Measurements from ENCODE around the gene PKN2. TPM values are rescaled to one million over a fixed set of nuclear protein-coding genes. Genes with fewer than 3 reads are reported as not detected.

Gene PKN2
- total RNA-seq, 1 experiment from 2014 or later: 32.5 TPM

DNA sequence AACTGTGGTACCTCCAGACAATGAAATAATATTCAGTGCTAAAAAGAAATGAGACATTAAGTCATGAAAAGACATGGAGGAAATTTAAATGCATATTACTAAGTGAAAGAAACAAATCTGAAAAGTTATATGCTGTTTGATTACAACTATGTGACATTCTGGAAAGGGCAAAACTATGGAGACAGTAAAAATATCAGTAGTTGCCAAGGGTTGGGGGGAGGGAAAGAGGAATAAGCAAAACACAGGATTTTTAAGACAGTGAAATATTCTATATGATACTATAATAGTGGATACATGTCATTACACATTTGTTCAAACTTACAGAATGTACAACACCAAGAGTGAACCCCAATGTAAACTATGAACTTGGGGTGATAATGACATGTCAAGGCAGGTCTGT lies 38.2 kb upstream of the PKN2 start:
- no peak overlapping the region for H2BK120ac ChIP-seq (ENCODE audit: low read depth, low read length, poor library complexity, severe bottlenecking)
- no peak overlapping the region for H2AK5ac ChIP-seq (ENCODE audit: insufficient read length, low read length)
- no peaks in the 10 kb centered on the region for H3K79me1 ChIP-seq (ENCODE audit: insufficient read depth, low read depth, low read length, poor library complexity, severe bottlenecking)
- H3K27me3 ChIP-seq (ENCODE audit: insufficient read depth, low read length): no peaks in the 10 kb centered on the region
- Mint-ChIP-seq H3K9me3 (no peaks in the 10 kb centered on the region), H3K27ac (no peak overlapping the region), H3K36me3 (ENCODE audit: insufficient read depth in 1 of 3, low read depth in 3 of 3) (no peaks in the 10 kb centered on the region), H3K4me1 (peaks cover 31 to 38% of the 10 kb centered on the region in 2 experiments), H3K4me3 (no peak overlapping the region), H3K27me3 (ENCODE audit: low read depth) (no peaks in the 10 kb centered on the region)
- no peak overlapping the region for H2BK20ac ChIP-seq (ENCODE audit: low read depth, low read length, poor library complexity, severe bottlenecking)
- H3K27ac ChIP-seq (ENCODE audit: insufficient read length, low read depth, low read length): no peak overlapping the region
- no peak overlapping the region for H4K91ac ChIP-seq (ENCODE audit: insufficient read length, low read depth, low read length)
- no peak overlapping the region for H3K18ac ChIP-seq (ENCODE audit: insufficient read length, low read depth, low read length)
- H3K23ac ChIP-seq (ENCODE audit: insufficient read length, low read depth, low read length): no peak overlapping the region
- H4K20me1 ChIP-seq (ENCODE audit: control insufficient read depth, insufficient read depth, insufficient read length): no peaks in the 10 kb centered on the region
- H2AFZ ChIP-seq (ENCODE audit: low read length): no peak overlapping the region
- H4K5ac ChIP-seq (ENCODE audit: insufficient read length, low read depth, low read length): no peak overlapping the region
- no peaks in the 10 kb centered on the region for H3K9me3 ChIP-seq (ENCODE audit: control insufficient read depth, low read depth, low read length)
- H3K9ac ChIP-seq (ENCODE audit: extremely low read depth, insufficient read length, low read length): no peak overlapping the region
- peaks cover 4% of the 10 kb centered on the region; the same call in 1 of the 2 replicates for H3K4me1 ChIP-seq (ENCODE audit: insufficient read depth, low read length)
- DNase-seq: no peak
- no peak overlapping the region for H2BK5ac ChIP-seq (ENCODE audit: insufficient read length, low read length)
- no peak overlapping the region for H3K14ac ChIP-seq (ENCODE audit: insufficient read depth, low read length)
- H2BK15ac ChIP-seq (ENCODE audit: low read depth, low read length): no peak overlapping the region
- H3T11ph ChIP-seq (ENCODE audit: low read length): no peak overlapping the region
- no peaks in the 10 kb centered on the region for H3K79me2 ChIP-seq (ENCODE audit: insufficient read depth, low read length)
- no peak overlapping the region for H3K4me2 ChIP-seq (ENCODE audit: insufficient read depth, insufficient read length, low read length)
- no peaks in the 10 kb centered on the region for H3K23me2 ChIP-seq (ENCODE audit: insufficient read length, low read depth, low read length, poor library complexity, severe bottlenecking)
- no peak overlapping the region for H3K4ac ChIP-seq (ENCODE audit: low read depth, low read length)
- H4K8ac ChIP-seq (replicated peaks; ENCODE audit: insufficient read length, low read depth, low read length): no peak overlapping the region
- H2BK12ac ChIP-seq (ENCODE audit: insufficient read length, low read depth, low read length): no peak overlapping the region
- TF ChIP-seq, protein P1, sequence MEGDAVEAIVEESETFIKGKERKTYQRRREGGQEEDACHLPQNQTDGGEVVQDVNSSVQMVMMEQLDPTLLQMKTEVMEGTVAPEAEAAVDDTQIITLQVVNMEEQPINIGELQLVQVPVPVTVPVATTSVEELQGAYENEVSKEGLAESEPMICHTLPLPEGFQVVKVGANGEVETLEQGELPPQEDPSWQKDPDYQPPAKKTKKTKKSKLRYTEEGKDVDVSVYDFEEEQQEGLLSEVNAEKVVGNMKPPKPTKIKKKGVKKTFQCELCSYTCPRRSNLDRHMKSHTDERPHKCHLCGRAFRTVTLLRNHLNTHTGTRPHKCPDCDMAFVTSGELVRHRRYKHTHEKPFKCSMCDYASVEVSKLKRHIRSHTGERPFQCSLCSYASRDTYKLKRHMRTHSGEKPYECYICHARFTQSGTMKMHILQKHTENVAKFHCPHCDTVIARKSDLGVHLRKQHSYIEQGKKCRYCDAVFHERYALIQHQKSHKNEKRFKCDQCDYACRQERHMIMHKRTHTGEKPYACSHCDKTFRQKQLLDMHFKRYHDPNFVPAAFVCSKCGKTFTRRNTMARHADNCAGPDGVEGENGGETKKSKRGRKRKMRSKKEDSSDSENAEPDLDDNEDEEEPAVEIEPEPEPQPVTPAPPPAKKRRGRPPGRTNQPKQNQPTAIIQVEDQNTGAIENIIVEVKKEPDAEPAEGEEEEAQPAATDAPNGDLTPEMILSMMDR (conservative IDR thresholded peaks at IDR 0.05): no peak
- H3K56ac ChIP-seq (ENCODE audit: insufficient read length, low read depth, low read length): no peak overlapping the region
